Hippocampal formation (tissue), 2 donors: ENCODE measurements around the gene UBE2C.

Experiments
- DNase-seq, 2 donors: peaks; one replicate each; lab custom pipeline; 2025; lab: John Stamatoyannopoulos, UW

Gene UBE2C

GRCh38 chr20:45859916-45860315 is 47.5 kb downstream of the UBE2C start:
- no peak for DNase-seq

GRCh38 chr20:45860560-45861220 is 48.2 kb downstream of the UBE2C start:
- no peak for DNase-seq

- DNase-seq, result no peak
Observed at GRCh38 chr20:45861221-45862075, 49.0 kb downstream of the UBE2C start.

GRCh38 chr20:45863543-45864470 is 51.4 kb downstream of the UBE2C start:
- no peak for DNase-seq

DNA sequence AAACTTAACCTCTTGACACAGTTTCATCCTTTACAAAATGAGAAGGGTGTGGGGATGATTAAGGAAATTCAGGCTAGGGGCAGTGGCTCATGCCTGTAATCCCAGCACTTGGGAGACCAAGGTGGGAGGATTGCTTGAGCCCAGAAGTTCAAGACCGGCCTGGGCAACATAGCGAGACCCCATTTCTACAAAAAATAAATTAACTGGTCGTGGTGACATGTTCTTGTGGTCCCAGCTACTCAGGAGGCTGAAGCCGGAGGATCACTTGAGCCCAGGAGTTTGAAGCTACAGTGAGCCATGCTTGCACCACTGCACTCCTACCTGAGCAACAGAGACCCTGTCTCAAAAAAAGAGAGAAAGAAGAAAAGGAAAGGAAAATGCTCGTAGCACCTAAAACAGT is 54.0 kb downstream of the UBE2C start:
- no peak for DNase-seq
